CD4-positive, alpha-beta T cell treated with Interferon gamma for 1 hour (primary cell): ENCODE results near the gene KCNQ1.

Source experiments
- DNase-seq: peaks from one replicate; pipeline ENCODE4 v3.0.0-alpha.2; 2020

KCNQ1 gene

DNA sequence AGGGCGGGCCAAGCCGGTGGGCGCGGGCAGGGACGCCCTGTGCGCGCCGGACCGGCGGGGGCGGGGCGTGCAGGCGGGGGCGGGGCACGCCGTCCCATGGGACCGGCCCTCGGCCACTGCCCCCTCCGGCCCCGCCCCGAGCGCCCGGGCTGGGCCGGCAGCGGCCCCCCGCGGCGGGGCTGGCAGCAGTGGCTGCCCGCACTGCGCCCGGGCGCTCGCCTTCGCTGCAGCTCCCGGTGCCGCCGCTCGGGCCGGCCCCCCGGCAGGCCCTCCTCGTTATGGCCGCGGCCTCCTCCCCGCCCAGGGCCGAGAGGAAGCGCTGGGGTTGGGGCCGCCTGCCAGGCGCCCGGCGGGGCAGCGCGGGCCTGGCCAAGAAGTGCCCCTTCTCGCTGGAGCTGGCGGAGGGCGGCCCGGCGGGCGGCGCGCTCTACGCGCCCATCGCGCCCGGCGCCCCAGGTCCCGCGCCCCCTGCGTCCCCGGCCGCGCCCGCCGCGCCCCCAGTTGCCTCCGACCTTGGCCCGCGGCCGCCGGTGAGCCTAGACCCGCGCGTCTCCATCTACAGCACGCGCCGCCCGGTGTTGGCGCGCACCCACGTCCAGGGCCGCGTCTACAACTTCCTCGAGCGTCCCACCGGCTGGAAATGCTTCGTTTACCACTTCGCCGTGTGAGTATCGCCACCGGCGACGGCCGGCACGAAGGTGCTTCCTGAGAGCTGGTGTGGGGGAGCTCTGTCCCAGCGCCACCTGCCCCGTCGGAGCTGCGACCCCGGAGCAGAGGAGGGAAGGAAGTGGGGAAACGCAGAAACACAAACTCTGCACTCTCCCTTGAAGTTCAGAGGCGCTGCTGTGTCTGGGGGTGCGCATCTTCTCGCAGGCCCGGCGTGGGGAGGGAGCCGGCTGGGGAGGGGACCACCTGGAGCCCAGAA is at the start of gene KCNQ1:
TSS of gene KCNQ1 (plus strand) at position 188 of the 925 bp plus-strand sequence. CDS start at position 279, 91 bp downstream.
- peak; percentile 64 for DNase-seq

DNA sequence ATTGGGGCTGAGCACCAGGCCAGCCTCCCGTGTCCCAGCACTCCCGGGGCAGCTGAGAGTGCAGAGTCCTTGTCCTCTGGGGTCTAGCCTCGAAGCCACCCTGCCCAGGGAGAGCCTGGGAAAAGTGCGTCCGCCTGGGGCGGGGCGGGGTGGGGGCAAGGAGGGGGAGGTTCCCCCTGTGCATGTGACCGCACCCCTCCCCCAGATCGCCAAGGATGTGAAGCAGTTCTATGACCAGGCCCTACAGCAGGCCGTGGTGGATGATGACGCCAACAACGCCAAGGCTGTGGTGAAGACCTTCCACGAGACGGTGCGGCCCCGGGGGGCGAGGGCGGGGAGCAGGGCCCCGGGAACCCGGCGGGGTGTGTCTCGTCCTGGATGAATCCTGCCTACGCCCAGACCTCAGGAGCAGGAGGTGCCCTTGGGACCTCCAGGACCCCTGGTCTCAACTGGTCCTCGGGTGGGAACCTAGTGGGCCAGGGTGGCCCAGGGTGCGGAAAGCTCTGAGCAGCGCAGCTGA is 49.5 kb upstream of the KCNQ1 start:
- no peak for DNase-seq

- no peak for DNase-seq
These were observed 49.0 kb upstream of the KCNQ1 start for GRCh38 chr11:2395856-2396255.

DNA sequence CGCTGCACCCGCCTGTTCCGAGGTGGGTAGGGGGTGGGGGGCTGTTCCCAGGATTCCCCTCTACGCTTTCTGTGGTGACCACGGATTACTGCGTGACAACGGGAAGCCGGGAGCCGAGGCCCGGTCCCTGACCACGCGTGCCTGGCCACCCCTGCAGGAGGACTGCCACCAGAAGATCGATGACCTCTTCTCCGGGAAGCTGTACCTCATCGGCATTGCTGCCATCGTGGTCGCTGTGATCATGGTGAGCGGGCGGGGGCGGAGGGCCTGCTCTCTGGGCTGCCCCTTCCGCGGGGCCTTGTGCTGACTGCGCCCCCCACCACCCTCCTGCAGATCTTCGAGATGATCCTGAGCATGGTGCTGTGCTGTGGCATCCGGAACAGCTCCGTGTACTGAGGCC is 48.3 kb upstream of the KCNQ1 start:
- no peak for DNase-seq

DNA sequence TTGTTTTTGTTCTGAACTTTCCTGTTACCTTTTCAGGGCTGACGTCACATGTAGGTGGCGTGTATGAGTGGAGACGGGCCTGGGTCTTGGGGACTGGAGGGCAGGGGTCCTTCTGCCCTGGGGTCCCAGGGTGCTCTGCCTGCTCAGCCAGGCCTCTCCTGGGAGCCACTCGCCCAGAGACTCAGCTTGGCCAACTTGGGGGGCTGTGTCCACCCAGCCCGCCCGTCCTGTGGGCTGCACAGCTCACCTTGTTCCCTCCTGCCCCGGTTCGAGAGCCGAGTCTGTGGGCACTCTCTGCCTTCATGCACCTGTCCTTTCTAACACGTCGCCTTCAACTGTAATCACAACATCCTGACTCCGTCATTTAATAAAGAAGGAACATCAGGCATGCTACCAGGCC is 47.8 kb upstream of the KCNQ1 start:
- no peak for DNase-seq

GRCh38 chr11:2398664-2399355 is 46.0 kb upstream of the KCNQ1 start:
- DNase-seq: no peak

DNA sequence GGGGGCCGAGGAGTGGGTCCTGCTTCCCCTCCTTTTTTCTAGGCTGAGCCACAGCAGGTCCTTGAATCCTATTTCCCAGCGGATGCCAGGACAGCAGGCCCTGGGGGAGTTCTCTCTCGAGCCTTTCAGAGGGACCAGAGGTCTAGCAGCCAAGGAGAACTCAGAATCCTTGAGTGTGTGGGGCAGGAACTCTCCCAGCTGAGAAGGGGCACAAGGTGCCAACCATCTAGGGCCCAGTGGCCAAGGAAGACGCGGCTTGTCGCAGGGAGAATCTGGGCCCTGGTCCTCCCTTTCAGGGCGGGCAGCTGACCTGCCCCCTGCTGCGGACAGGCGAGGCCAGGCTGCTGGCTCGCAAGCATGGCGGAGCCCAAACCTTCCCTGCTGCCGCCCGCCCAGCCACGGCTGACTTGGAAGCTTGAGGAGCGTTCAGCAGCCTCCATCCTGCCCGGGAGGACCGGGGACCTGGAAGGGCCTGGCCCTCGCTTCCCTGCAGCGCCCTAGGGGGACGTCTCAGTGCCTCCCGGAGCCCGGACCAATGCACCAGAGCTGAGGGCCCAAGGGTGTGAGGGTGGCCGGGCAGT is 45.2 kb upstream of the KCNQ1 start:
- no peak for DNase-seq

DNA sequence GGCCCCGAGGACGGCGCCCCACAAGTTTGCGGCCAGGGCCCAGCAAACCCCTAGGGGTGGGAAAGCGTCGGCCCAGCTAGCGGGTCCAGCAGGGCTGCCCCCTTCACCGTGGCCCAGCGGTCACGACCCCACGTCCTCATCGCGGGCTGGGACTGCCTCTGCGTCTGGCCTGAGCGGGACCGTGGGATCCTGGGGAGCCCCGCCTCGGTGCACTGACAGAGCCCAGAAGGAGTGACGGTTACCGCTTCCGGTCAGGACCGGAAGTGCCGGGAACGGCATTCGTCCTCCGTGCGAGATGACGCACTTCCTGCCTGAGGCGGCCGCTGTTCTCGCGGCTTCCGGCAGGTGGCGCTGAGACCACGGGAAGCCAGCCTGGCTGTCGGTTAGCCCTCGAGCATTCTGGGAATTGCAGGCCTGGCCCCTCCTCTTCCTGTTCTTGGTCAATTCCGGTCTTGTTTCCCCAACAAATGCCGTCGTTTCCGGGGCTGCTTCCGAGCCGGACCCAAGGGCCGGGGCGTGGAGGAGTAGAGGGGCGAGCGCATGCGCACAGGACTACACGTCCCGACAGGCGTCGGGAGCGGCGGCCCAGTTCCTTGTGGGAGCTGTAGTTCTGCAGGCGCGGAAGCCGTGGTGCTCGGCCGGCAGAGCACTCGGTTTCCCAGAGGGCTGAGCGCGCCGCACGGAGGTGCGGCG is 44.6 kb upstream of the KCNQ1 start, which contains the start of gene TSSC4:
TSS of gene TSSC4 (plus strand) at position 682 of the 693 bp plus-strand sequence. CDS start 1,884 bp downstream, outside the sequence.
- DNase-seq: peak; percentile 100

DNA sequence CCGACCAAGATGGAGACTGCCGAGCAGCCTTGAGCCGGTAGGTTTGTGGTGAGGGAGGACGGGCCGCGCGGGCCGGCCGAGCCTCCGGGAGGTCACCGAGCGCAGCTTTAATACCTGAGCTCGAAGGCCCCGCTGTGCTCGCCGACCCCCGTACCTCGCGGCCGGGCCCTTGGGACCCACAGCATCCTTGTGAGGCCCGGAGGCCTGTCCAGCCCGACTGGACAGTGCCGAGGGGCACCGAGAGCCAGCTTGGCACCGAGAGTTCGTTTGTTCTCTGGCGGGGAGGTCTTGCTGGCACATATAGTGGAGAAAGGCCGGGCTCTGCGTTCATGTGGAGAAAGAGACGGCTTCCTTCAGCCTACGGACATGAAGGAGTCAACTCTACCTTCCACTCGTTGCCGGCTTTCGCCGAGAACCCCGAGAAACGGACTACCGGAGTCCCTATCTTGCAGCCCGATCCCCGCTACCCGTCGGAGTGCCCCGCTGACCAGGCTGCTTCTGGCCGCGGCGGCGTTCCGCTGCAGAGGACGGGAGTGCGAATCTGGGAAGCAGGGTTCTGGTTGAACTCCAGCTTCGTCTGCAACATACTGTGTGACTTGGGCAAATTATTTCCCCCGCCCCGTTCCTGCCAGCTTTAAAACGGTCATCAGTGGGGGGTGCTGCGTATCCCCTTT is 43.9 kb upstream of the KCNQ1 start:
- DNase-seq: no peak

DNA sequence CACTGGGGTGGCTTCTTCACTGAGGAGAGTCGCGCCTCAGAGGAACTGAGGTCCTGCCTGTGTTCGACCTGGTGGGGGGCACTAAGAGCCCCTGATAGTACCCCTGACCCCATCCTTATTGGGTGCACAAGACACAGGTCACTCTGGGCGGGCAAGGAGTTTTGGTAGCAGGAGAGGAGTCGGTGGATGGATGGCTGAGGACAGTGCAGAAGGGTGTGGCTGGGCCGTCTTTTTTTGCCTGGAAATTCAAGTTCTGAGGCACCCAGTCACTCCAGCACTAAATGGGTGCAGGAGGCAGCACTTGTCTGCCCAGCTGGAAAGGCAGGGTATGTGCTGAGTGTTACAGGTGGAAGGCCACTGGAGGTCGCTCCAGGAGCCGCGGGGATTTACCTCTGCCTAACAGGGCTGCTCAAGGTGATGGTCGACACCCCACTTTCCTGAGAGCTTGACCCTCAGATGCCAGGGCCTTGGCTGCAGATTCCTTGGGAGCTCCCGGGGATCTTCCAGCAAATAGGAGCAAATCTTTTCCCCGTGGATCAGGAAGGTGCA is 43.3 kb upstream of the KCNQ1 start:
- DNase-seq: no peak

DNA sequence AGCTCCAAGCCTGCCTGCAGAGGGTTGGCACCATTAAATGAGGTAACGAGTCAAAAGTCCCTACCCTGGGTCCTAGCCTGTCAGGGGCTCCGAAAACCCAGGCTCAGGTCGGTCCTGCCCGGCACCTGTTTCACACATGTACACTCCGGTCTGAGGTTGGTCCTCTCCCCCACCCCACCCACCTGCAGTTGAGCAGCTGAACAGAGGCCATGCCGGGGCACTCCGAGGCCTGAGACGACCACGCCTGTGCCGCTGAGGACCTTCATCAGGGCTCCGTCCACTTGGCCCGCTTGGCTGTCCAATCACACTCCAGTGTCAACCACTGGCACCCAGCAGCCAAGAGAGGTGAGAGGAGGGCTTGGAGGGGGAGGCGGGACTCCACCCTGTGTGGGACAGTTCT is 42.7 kb upstream of the KCNQ1 start:
- no peak for DNase-seq

DNA sequence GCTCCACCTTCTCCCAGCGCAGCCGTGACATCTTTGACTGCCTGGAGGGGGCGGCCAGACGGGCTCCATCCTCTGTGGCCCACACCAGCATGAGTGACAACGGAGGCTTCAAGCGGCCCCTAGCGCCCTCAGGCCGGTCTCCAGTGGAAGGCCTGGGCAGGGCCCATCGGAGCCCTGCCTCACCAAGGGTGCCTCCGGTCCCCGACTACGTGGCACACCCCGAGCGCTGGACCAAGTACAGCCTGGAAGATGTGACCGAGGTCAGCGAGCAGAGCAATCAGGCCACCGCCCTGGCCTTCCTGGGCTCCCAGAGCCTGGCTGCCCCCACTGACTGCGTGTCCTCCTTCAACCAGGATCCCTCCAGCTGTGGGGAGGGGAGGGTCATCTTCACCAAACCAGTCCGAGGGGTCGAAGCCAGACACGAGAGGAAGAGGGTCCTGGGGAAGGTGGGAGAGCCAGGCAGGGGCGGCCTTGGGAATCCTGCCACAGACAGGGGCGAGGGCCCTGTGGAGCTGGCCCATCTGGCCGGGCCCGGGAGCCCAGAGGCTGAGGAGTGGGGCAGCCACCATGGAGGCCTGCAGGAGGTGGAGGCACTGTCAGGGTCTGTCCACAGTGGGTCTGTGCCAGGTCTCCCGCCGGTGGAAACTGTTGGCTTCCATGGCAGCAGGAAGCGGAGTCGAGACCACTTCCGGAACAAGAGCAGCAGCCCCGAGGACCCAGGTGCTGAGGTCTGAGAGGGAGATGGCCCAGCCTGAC is 41.7 kb upstream of the KCNQ1 start:
- DNase-seq: no peak

DNA sequence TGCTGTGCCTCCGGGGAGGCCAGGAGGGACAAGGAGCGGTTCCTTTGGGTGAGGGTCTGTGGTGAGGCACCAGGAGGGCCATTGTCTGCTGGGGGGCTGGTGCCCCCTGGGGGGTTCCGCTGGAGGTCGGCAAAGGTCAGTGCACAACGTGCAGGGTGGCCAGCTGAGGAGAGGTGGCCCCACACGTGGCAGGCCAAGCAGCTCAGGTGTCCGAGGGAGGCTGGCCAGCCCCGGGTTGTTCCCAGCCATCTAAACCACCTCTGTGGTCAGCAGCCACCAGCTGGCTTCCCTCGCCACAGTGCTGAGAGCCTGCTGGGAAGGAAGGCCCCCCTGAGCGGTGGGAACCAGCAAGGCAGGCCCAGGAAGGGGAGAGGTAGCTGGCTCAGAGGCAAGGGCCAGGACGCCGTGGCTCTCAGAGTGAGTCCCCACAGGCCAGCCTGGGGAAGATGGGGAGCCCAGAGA is 40.0 kb upstream of the KCNQ1 start:
- DNase-seq: no peak

- no peak for DNase-seq
These were observed 38.4 kb upstream of the KCNQ1 start for GRCh38 chr11:2406451-2406850.

DNA sequence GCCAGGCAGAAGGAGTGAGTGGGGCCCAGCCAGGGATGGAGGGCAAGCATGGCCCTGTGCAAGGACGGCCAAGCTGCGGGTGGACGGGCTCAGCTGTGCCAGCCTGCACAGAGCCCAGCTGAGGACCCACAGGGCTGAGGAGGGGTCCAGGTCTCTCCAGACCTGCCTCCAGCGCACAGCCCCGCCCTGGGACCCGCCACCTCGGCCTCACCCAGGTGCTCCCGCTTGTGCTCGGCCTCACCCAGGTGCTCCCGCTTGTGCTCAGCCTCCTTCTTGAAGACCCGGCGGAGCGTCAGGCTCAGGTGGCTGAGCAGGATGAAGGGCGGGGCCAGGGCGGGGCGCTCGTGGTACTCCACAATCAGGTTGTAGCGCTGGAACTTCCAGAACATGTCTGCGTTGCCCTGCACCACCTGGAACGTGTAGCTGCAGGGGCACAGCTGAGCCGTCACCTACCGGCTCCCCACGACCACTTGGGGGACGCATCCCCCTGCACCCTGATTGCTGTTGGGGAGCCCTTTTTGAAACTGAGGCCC is 37.9 kb upstream of the KCNQ1 start:
- no peak for DNase-seq

- DNase-seq: no peak
These were observed 36.1 kb upstream of the KCNQ1 start for GRCh38 chr11:2408671-2409070.

DNA sequence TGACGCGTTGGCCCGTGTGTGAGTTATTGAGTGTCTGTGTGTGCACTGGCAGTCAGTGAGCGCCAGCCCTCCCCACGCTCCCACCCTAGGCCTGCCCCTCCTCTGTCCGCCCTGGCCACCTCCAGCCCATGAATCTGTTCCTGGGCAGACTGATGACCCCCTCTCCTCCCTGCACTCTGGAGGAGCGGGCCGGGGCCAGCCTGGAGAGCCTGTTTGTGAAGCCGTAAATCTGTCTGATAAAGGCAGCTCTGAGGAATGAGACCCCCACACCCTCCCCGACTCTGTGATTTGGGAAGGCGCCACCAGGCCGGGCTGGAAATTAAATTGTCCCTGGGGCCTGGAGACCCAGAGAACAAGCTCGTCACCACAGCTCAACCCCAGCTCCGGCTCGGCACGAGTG is 35.7 kb upstream of the KCNQ1 start:
- no peak for DNase-seq

DNA sequence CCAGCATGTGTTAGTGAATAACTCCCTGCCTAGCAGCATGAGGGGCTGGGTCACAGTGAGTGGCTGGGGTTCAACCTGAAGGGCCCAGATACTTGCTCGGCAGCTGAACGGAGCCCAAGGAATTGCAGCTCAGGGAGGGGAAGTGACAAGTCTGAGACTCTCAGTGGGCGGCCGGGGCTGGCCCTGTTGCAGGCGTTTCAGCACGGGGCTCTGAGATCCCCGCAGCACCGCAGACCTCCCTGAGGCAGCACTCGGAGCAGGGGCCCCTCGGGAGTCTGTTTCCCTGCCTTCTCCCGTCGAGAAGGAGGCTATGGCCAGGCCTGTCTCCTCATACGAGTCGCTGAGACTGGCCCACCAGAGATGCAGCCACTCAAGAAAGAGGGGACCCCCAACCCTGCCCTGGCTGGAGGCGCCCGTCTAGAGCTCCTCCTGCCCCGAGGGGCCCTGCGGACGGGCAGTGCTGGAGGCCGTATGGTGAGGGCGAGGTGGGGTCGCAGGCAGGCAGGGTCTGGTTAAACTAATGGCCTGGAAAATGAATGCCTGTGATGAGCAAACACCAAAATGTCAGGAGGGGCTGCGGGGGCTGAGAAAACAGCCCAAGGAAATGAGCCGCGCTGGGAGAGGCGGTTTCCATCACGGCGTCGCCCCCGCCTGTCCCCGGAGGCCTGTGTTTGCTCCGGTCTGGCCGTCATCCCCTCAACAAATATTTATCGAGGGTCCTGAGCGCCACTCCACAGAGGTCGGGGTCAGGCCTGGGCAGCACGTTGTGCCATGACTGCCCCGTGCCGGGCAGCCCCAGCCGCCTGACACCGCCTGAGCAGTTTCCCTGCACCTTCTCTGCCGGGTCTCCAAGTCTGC is 35.0 kb upstream of the KCNQ1 start:
- DNase-seq: no peak

DNA sequence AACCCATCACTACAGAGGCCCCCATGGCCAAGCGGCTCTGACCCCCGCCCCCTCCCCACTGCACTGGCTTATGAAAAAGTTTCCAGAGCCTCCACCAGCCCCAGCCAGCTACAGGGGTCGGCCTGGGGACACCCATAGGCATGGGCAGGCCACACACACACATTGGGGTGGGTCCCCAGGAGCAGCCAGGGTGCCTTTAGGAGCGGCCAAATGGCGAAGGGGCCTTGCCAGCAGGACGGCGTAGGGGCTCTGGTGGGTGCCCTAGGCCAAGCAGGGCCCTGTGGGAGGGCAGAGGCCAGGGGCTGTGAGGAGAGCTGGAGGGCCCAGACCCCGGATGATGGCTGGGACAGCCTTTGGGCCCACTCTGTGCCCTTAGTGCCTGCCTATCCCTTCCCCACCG is 34.2 kb upstream of the KCNQ1 start:
- DNase-seq: no peak
